ENCODE results near the gene TOMM5.

TOMM5 gene

GRCh38 chr9:37592108-37592951 is at the start of gene TOMM5:
Gene TOMM5, minus strand, starts transcription at chr9:37592597. Its CDS starts 65 bp downstream, at chr9:37592532.
- peak; percentile 83 for DNase-seq

GRCh38 chr9:37641331-37641730 is 48.9 kb upstream of the TOMM5 start:
- DNase-seq, result no peak

GRCh38 chr9:37640246-37640645 is 47.8 kb upstream of the TOMM5 start:
- peak; percentile 61 for DNase-seq

GRCh38 chr9:37639841-37640240 is 47.4 kb upstream of the TOMM5 start:
- no peak for DNase-seq

GRCh38 chr9:37639109-37639762 is 46.8 kb upstream of the TOMM5 start:
- no peak for DNase-seq

GRCh38 chr9:37636511-37637448 is 44.4 kb upstream of the TOMM5 start:
- no peak for DNase-seq

- DNase-seq, result no peak
These were observed 43.4 kb upstream of the TOMM5 start for GRCh38 chr9:37635808-37636207.

GRCh38 chr9:37632479-37632878 is 40.1 kb upstream of the TOMM5 start:
- DNase-seq, result no peak

- no peak for DNase-seq
These were observed 34.4 kb upstream of the TOMM5 start for GRCh38 chr9:37626708-37627292.

GRCh38 chr9:37625758-37626147 is 33.4 kb upstream of the TOMM5 start:
- no peak for DNase-seq

GRCh38 chr9:37625036-37625757 is 32.8 kb upstream of the TOMM5 start:
- no peak for DNase-seq

- DNase-seq, result no peak
These were observed 31.7 kb upstream of the TOMM5 start for GRCh38 chr9:37624073-37624472.

GRCh38 chr9:37623267-37623666 is 30.9 kb upstream of the TOMM5 start:
- no peak for DNase-seq

- DNase-seq, result no peak
These were observed 30.1 kb upstream of the TOMM5 start for GRCh38 chr9:37622462-37622861.

- no peak for DNase-seq
These were observed 29.1 kb upstream of the TOMM5 start for GRCh38 chr9:37621273-37622121.

GRCh38 chr9:37620396-37620795 is 28.0 kb upstream of the TOMM5 start:
- no peak for DNase-seq

- no peak for DNase-seq
These were observed 27.4 kb upstream of the TOMM5 start for GRCh38 chr9:37619806-37620205.

GRCh38 chr9:37618817-37619216 is 26.4 kb upstream of the TOMM5 start:
- no peak for DNase-seq

GRCh38 chr9:37617832-37618231 is 25.4 kb upstream of the TOMM5 start:
- DNase-seq, result no peak

GRCh38 chr9:37617161-37617560 is 24.8 kb upstream of the TOMM5 start:
- no peak for DNase-seq

GRCh38 chr9:37611961-37612360 is 19.6 kb upstream of the TOMM5 start:
- DNase-seq, result no peak
